ENCODE measurements around the gene OAT.
"Not testable (repeated sequence)": the region's sequence is repeated elsewhere in the genome, so short reads cannot be mapped to it uniquely, and the experiment has no call there.

Gene OAT

DNA sequence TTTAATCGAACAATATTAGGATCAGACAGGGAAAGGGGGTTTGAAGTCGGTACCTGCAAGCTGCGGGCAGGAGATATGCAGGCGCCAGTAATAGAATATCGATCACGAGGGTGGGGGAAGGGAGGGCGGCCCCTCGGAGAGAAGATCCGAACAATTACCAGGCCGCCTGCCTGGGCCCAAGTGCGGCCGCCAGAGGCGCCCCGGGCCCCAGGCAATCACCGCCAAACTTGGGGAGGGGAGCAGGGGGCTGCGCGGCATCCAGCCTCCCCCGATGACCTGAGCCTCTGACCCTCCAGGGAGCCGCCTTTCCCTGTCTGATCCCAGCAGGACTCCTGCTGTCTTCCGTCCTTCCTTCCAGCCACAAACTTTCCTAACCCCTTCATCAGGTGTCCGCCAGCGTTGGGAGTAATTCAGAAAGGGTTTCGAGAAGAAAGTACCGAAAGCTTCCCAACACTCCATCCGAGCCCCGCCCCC lies 30.0 kb upstream of the OAT start:
- no peak for DNase-seq (ENCODE audit: low spot score)

DNA sequence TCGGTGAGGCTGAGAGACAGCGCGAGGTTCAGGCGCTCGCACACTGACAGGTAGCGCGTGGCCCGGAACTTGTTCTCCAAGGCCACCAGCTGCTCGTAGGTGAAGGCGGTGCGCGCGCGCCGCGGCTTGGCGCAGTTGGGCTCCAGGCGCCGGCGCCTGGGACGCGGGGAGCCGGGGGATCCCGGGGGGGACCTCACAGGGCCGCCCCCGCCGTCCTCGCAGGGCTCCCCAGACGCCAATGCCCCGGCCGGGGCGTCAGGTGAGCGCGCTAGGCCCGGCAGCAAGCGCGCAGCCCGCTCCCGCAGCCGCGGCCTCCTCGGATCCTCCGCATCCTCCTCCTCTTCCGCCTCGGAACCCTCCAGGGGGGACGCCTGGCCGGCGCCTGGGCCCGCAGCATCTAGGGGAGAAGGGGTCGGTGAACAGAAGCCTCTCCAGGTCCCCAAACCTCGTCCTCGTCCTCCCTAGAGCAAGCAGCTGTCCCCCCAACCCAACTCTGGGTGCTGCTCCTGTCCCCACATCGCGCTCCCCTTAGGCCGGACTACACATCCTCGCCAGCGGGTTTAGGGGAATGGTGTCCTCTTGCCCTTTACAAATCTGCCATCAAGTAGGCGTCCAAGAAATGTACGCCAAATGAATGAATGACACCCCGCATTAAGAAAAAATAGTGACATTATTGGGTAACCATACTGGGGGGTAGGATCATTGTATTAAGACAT lies 29.2 kb upstream of the OAT start:
- DNase-seq (ENCODE audit: low spot score): no peak
- TF ChIP-seq, protein P1, sequence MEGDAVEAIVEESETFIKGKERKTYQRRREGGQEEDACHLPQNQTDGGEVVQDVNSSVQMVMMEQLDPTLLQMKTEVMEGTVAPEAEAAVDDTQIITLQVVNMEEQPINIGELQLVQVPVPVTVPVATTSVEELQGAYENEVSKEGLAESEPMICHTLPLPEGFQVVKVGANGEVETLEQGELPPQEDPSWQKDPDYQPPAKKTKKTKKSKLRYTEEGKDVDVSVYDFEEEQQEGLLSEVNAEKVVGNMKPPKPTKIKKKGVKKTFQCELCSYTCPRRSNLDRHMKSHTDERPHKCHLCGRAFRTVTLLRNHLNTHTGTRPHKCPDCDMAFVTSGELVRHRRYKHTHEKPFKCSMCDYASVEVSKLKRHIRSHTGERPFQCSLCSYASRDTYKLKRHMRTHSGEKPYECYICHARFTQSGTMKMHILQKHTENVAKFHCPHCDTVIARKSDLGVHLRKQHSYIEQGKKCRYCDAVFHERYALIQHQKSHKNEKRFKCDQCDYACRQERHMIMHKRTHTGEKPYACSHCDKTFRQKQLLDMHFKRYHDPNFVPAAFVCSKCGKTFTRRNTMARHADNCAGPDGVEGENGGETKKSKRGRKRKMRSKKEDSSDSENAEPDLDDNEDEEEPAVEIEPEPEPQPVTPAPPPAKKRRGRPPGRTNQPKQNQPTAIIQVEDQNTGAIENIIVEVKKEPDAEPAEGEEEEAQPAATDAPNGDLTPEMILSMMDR (conservative IDR thresholded peaks at IDR 0.05; ENCODE audit: low read depth): no peak
- ChIA-PET POLR2A (ENCODE audit: low non-redundant PET) (no interaction called here), CTCF (no interaction called here)
- no peak overlapping the region for H3K27ac ChIP-seq

More for the DNA sequence above, 30.0 kb upstream of the OAT start:
- TF ChIP-seq, protein P1 (conservative IDR thresholded peaks at IDR 0.05; ENCODE audit: low read depth): no peak
- no peak overlapping the region for H3K27ac ChIP-seq
- POLR2A ChIA-PET (ENCODE audit: low non-redundant PET): interaction anchor here (0.6 kb wide), 1 partner anchor 447 kb away, joined by 6 read pairs; no protein-coding TSS in a partner anchor
- CTCF ChIA-PET: interaction anchor here (0.7 kb wide), 1 partner anchor 11 kb away, joined by 4 read pairs; no protein-coding TSS in a partner anchor

DNA sequence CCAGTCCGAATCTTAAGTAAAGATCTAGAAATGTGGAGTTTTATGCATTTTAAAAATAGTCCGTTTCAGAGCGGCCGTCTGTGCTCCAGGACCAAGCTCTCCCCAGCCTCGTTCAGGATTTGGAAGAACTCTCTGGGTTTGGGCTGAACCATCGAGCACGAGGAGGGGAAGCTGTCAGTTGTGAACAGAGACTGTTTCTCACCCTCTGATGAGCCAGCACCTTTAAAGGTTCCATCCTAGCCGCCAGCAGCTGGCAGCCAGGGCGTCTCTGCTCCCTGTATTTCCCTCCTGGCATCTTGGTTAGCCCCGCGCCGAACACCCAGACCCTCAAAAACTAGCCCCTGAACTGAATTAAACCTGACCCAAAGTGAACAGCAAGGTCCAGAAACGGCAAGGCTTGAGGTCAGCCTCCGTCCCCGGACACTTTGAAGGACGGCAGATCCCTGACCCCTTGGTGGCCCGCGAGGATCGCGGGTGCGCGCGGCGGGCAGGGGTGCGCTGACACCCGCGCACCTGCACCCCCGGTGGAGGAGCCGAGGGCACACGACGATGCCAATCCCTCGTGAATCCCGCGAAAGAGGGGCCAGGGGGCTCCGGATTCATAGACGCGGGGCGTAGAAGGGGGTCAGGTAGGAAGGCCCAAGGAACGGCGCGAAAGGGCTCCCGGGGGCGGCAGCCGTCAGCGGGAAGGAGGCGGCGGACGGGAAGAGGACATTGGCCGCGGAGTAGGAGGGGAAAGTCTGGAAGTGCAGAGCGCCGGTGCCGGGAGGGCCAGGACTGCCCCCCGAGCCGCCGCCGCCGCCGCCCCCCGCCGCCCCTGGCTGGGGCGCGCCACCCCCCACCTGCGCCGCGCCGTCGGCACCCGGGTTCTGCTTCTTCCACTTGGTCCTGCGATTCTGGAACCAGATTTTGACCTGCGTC lies 28.4 kb upstream of the OAT start:
- no peak for DNase-seq (ENCODE audit: low spot score)
- H3K27ac ChIP-seq: no peak overlapping the region
- ChIA-PET POLR2A (ENCODE audit: low non-redundant PET) (no interaction called here), CTCF (no interaction called here)
- TF ChIP-seq, protein P1 (conservative IDR thresholded peaks at IDR 0.05; ENCODE audit: low read depth): no peak

DNA sequence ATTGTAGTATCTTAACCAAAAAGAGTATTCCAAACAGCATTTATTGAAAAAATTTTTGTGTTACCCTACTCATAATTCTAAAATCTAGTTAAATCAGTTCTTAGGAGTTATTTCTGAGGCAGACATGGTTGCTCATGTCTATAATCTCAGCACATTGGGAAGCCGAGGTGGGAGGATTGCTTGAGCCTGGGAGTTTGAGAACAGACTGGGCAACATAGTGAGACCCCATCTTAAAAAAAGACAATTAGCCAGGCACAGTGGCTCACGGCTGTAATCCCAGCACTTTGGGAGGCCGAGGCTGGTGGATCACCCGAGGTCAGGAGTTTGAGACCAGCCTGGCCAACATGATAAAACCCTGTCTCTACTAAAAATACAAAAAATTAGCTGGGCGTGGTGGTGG lies 23.0 kb upstream of the OAT start:
- POLR2A ChIA-PET (ENCODE audit: low non-redundant PET); DNase-seq (ENCODE audit: low spot score); H3K27ac ChIP-seq: not testable (repeated sequence)
- CTCF ChIA-PET: interaction anchor here (0.8 kb wide), 1 partner anchor 95 kb away, joined by 3 read pairs; no protein-coding TSS in a partner anchor

DNA sequence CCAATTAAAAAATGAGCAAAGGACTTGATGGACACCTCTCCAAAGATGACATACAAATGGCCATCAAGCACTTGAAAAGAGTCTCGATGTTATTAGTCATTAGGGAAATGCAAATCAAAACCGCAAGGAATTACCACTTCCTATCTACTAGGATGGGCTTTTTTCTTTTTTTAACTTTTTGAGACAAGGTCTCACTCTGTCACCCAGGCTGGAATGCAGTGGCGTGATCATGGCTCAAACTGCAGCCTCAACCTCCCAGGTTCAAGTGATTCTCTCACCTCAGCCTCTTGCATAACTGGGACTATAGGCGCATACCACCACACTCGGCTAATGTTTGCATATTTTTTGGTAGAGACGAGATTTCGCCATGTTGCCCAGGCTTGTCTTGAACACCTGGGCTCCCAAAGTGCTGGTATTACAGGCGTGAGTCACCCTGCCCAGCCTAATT lies 17.5 kb upstream of the OAT start:
- H3K27ac ChIP-seq: peak overlapping the region; percentile 88
- TF ChIP-seq, protein P1 (conservative IDR thresholded peaks at IDR 0.05; ENCODE audit: low read depth): no peak
- DNase-seq (ENCODE audit: low spot score): peak; percentile 52
- POLR2A ChIA-PET (ENCODE audit: low non-redundant PET): no interaction called here
- CTCF ChIA-PET: no interaction called here

DNA sequence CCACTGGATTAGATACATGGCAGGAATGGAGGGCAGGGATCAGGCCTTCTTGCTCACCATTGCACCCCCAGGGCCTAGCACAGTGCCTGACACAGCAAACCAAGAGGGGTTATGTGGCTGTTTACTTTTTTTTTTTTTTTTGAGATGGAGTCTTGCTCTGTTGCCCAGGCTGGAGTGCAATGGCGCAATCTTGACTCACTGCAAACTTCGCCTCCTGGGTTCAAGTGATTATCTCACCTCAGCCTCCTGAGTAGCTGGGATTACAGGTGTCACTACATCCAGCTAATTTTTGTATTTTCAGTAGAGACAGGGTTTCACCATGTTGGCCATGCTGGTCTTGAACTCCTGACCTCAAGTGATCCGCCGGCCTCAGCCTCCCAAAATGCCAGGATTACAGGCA lies 17.0 kb upstream of the OAT start:
- POLR2A ChIA-PET (ENCODE audit: low non-redundant PET); DNase-seq (ENCODE audit: low spot score); CTCF ChIA-PET: not testable (repeated sequence)

DNA sequence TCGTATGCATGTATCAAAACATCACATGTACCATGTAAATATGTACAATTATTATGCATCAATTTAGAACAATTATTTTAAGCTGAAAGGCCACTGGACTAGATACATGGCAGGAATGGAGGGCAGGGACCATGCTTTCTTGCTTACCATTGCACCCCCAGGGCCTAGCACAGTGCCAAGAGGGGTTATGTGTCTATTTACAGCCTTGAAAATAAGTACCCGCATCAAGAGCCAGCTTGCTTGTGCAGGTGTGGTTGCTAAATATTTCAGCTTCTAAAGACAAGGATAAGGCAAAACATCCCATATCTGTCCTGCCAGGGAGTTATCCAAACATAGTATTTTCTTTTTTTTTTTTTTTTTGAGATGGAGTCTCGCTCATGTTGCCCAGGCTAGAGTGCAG lies 14.7 kb upstream of the OAT start:
- CTCF ChIA-PET: interaction anchor here (0.6 kb wide), 2 partner anchors 131 to 174 kb away, joined by 3 to 5 read pairs; no protein-coding TSS in a partner anchor
- POLR2A ChIA-PET (ENCODE audit: low non-redundant PET): no interaction called here
- peak overlapping the region; percentile 46; the same call in 1 of the 2 replicates for H3K27ac ChIP-seq
- DNase-seq (ENCODE audit: low spot score): no peak
- TF ChIP-seq, protein P1 (conservative IDR thresholded peaks at IDR 0.05; ENCODE audit: low read depth): no peak

More for the DNA sequence above, 17.0 kb upstream of the OAT start:
- peak overlapping the region; percentile 88 for H3K27ac ChIP-seq

Data from RWPE1 (cell line).